ENCODE results near the gene BZW1. TPM values are rescaled to one million over a fixed set of nuclear protein-coding genes. Genes with fewer than 3 reads are reported as not detected.

BZW1 gene
- total RNA-seq, 2 experiments from 2014 or later, result 416 to 423 TPM

GRCh38 chr2:200861617-200862155 lies 50.0 kb downstream of the BZW1 start:
- Mint-ChIP-seq H3K36me3 (peaks cover 72% of the 10 kb centered on the region), H3K27me3 (no peaks in the 10 kb centered on the region), H3K4me1 (ENCODE audit: low read depth) (peaks cover 55% of the 10 kb centered on the region), H3K4me3 (peak overlapping the region; percentile 87), H3K27ac (peak overlapping the region; percentile 100), H3K9me3 (no peaks in the 10 kb centered on the region)
- ChIA-PET POLR2A (interaction anchor here (0.9 to 1.3 kb wide), 4 partner anchors 48 to 265 kb away, joined by 3 to 6 read pairs (median 3); no protein-coding TSS in a partner anchor), CTCF (interaction anchor here (0.9 kb wide), 1 partner anchor 148 kb away, joined by 3 read pairs; no protein-coding TSS in a partner anchor)
- intact Hi-C loops (cut with micrococcal nuclease), result loop anchor here (1.0 to 5.0 kb wide), 7 partner anchors 47 to 401 kb away; partner anchors contain the start of gene SGO2
- no peak for DNase-seq

GRCh38 chr2:200862532-200863000 lies 50.9 kb downstream of the BZW1 start:
- Mint-ChIP-seq H3K9me3 (no peaks in the 10 kb centered on the region), H3K36me3 (peaks cover 63% of the 10 kb centered on the region), H3K27ac (peak overlapping the region; percentile 100), H3K4me3 (peak overlapping the region; percentile 87), H3K4me1 (ENCODE audit: low read depth) (peaks cover 46% of the 10 kb centered on the region), H3K27me3 (no peaks in the 10 kb centered on the region)
- peak; percentile 81 for DNase-seq
- intact Hi-C loops (cut with micrococcal nuclease), result loop anchor here (1.0 to 5.0 kb wide), 7 partner anchors 48 to 400 kb away; partner anchors contain the start of gene SGO2
- ChIA-PET POLR2A (interaction anchor here (1.0 to 3.0 kb wide), 3 partner anchors 260 to 371 kb away, joined by 3 to 44 read pairs (median 15); no protein-coding TSS in a partner anchor), CTCF (no interaction called here)

GRCh38 chr2:200863782-200864175 lies 52.1 kb downstream of the BZW1 start:
- peaks cover 51% of the 10 kb centered on the region for H3K36me3 Mint-ChIP-seq
- H3K27ac Mint-ChIP-seq, result peak overlapping the region; percentile 100
- intact Hi-C loops (cut with micrococcal nuclease), result loop anchor here (1.0 to 5.0 kb wide), 6 partner anchors 26 to 399 kb away; partner anchors contain the start of genes CFLAR, HYCC2, NIF3L1 and PPIL3
- peak overlapping the region; percentile 87 for H3K4me3 Mint-ChIP-seq
- no peaks in the 10 kb centered on the region for H3K9me3 Mint-ChIP-seq
- H3K4me1 Mint-ChIP-seq (ENCODE audit: low read depth), result peaks cover 36% of the 10 kb centered on the region
- H3K27me3 Mint-ChIP-seq, result no peaks in the 10 kb centered on the region
- POLR2A ChIA-PET, result interaction anchor here (0.7 to 3.0 kb wide), 24 partner anchors 16 to 1403 kb away, joined by 3 to 54 read pairs (median 5); partner anchors contain the start of genes BZW1, CASP10, CASP8 and CFLAR
- CTCF ChIA-PET, result interaction anchor here (0.6 to 1.9 kb wide), 8 partner anchors 25 to 370 kb away, joined by 3 to 7 read pairs (median 4); partner anchors contain the start of genes NIF3L1 and PPIL3
- peak; percentile 40 for DNase-seq

GRCh38 chr2:200864176-200865034 lies 52.7 kb downstream of the BZW1 start, which contains the start of gene CLK1:
CLK1 (minus strand) TSS chr2:200864658; CDS start chr2:200861862, 2,796 bp downstream.
- Mint-ChIP-seq H3K9me3 (no peaks in the 10 kb centered on the region), H3K27me3 (no peaks in the 10 kb centered on the region), H3K27ac (peak within 1 kb of the TSS; percentile 100), H3K36me3 (peaks cover 47% of the 10 kb centered on the region), H3K4me1 (ENCODE audit: low read depth) (peaks cover 36% of the 10 kb centered on the region), H3K4me3 (peak within 1 kb of the TSS; percentile 87)
- CTCF ChIA-PET, result interaction anchor here (0.6 to 1.9 kb wide), 9 partner anchors 25 to 369 kb away, joined by 3 to 7 read pairs (median 4); partner anchors contain the start of genes NIF3L1 and PPIL3
- intact Hi-C loops (cut with micrococcal nuclease), result loop anchor here (1.0 to 5.0 kb wide), 4 partner anchors 25 to 337 kb away; partner anchors contain the start of genes CFLAR, HYCC2, NIF3L1 and PPIL3
- peak; percentile 98 for DNase-seq
- POLR2A ChIA-PET, result interaction anchor here (0.6 to 3.0 kb wide), 24 partner anchors 14 to 1403 kb away, joined by 3 to 54 read pairs (median 6); partner anchors contain the start of genes BZW1, CASP10, CASP8 and CFLAR

GRCh38 chr2:200869014-200869413 lies 57.3 kb downstream of the BZW1 start:
- H3K4me3 Mint-ChIP-seq, result no peak overlapping the region
- H3K4me1 Mint-ChIP-seq (ENCODE audit: low read depth), result peaks cover 21% of the 10 kb centered on the region
- CTCF ChIA-PET, result no interaction called here
- POLR2A ChIA-PET, result interaction anchor here (2.2 kb wide), 1 partner anchor 18 kb away, joined by 10 read pairs; no protein-coding TSS in a partner anchor
- no peaks in the 10 kb centered on the region for H3K9me3 Mint-ChIP-seq
- intact Hi-C loops (cut with micrococcal nuclease), result no loop called here
- H3K27me3 Mint-ChIP-seq, result no peaks in the 10 kb centered on the region
- no peak for DNase-seq
- peaks cover 23% of the 10 kb centered on the region for H3K36me3 Mint-ChIP-seq
- no peak overlapping the region for H3K27ac Mint-ChIP-seq

GRCh38 chr2:200871151-200871550 lies 59.4 kb downstream of the BZW1 start:
- Mint-ChIP-seq H3K4me3 (no peak overlapping the region), H3K9me3 (no peaks in the 10 kb centered on the region), H3K4me1 (ENCODE audit: low read depth) (peaks cover 14% of the 10 kb centered on the region), H3K36me3 (peaks cover 33% of the 10 kb centered on the region), H3K27ac (peak overlapping the region; percentile 64), H3K27me3 (no peaks in the 10 kb centered on the region)
- ChIA-PET CTCF (no interaction called here), POLR2A (interaction anchor here (1.2 kb wide), 1 partner anchor 55 kb away, joined by 4 read pairs; no protein-coding TSS in a partner anchor)
- no peak for DNase-seq
- intact Hi-C loops (cut with micrococcal nuclease), result no loop called here

- no peak overlapping the region for H3K4me3 Mint-ChIP-seq
- peaks cover 13% of the 10 kb centered on the region for H3K4me1 Mint-ChIP-seq (ENCODE audit: low read depth)
- POLR2A ChIA-PET, result no interaction called here
- CTCF ChIA-PET, result no interaction called here
- no peak overlapping the region for H3K27ac Mint-ChIP-seq
- H3K9me3 Mint-ChIP-seq, result no peaks in the 10 kb centered on the region
- no peaks in the 10 kb centered on the region for H3K27me3 Mint-ChIP-seq
- intact Hi-C loops (cut with micrococcal nuclease), result no loop called here
- peaks cover 36% of the 10 kb centered on the region for H3K36me3 Mint-ChIP-seq
- no peak for DNase-seq
Observed at GRCh38 chr2:200873560-200873959, 61.9 kb downstream of the BZW1 start.

Other genes with a start within 250 kb of the BZW1 start
- 1 to 10 TPM in 1 of 2 experiments, under 1 TPM in 1; 0.38 to 1.1 TPM for gene AOX1, start 225.9 kb upstream of the BZW1 start, total RNA-seq
- 100 to 1,000 TPM; 112 to 114 TPM for gene CLK1, start 52.7 kb downstream of the BZW1 start, total RNA-seq
- 10 to 100 TPM; 84.0 to 87.9 TPM for gene PPIL3, start 77.2 kb downstream of the BZW1 start, total RNA-seq
- gene NIF3L1, start 77.5 kb downstream of the BZW1 start, total RNA-seq, result 10 to 100 TPM; 30.8 to 32.7 TPM
- gene ORC2, start 151.8 kb downstream of the BZW1 start, total RNA-seq, result 10 to 100 TPM; 53.0 to 65.1 TPM

Data from activated CD4-positive, alpha-beta memory T cell treated with anti-CD3 and anti-CD28 coated beads for 36 hours (primary cell).